GM19239 (cell line): Measurements from ENCODE around the gene SRC.

Experiments
- DNase-seq: peaks from one replicate; pipeline ENCODE4 v3.0.0; 2011; ENCODE audit warnings: low spot score; ENCODE audit not compliant: insufficient read length
- FAIRE-seq: peaks from 2 replicates; lab custom pipeline; 2011; peaks lifted over from hg19 to GRCh38; lab: Jason Lieb, UNC

Gene SRC

DNA sequence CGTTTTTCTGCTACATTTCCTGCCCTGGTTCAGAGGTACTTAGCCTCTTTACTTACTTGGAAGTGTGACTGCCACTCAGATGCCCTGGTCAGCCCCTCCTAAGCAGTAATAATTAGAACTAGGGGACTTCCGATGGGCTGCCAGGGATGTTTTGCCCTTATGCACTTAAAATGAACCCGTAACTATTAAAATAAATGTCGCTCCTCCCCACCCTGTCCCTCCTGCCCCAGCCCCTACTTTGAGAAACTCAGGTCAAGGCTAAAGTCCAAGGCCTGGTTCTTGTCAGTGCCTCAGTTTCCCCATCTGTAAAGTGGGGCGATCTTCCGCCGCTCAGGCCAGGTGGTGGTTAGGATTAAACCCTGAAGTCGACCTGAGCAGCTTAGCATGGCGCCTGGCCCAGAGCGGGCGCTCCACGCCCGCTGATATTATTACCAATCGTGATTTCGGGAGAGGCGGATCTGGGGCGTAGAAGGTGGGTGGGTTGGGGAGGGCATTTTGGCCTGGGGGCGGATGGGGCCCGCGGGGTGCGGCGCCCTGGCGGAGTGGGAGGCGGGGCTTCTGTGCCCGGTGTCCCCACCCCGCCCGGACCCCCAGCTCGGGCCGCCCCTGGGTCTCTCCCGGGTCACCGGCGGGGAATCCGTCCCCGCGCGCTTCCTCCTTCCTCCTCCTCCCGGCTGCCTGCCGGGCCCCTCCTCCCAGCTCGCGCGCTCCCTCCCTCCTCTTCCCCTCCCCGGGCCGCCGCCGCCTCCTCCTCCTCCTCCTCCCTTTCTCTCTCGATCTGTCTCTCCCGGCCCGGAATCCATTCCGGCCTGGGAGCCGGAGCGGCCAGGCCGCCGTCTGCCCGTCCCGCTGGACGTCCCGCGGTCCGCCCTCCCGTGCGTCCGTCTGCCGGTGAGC lies at the start of gene SRC:
Gene SRC, plus strand, starts transcription at position 802 of the 897 bp plus-strand sequence. CDS start 38,014 bp downstream, outside the sequence.
- FAIRE-seq (peak; percentile 73), DNase-seq (no peak)

DNA sequence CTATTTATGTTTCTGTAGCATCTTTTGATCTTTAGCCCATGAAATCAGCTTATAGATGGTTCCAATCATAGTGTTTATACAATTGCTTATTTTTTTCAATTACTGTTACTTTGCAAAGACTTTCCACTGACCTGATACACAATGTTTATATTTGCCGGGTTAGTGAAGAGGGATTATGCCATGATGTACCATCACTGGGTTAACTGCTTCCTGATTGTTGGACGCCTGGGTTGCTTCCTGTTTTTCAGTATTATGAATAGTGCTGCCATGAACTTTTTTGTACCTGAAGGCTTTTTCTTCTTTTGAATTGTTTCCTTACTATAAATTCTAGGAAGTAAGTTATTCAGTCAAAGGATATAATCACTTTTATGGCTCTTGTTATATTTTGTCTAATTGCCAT lies 49.6 kb upstream of the SRC start:
- FAIRE-seq (no peak), DNase-seq (no peak)

DNA sequence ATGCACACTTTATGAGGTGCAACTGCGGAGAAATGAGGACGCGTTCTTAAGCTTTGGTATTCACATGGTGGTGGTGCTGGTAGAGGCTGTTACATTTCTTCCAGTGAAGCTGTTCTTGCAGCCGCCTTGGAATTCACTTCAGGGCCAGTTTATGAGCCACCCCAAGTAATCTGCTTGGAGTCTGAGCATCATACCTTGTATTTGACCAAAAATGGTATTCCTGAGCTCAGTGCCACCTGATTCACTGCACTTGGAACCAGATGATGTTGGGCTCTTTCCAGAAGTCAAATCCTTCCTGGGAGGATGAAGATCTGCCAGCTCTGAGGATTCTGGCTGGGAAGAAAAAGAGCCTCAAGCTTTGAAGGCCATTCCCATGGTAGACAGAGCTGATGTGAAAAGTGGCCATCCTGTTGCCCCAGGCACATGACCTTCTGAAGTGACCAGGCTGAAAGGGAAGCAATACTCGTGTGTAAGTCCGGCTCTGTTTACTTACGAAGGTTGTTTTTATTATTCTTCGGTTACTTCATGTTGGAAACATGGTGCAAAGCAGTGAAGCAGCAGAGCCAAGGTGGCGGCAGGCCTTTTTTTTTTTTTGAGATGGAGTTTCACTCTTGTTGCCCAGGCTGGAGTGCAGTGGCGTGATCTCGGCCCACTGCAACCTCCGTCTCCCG lies 48.7 kb upstream of the SRC start:
- no peak for DNase-seq
- FAIRE-seq, result no peak

DNA sequence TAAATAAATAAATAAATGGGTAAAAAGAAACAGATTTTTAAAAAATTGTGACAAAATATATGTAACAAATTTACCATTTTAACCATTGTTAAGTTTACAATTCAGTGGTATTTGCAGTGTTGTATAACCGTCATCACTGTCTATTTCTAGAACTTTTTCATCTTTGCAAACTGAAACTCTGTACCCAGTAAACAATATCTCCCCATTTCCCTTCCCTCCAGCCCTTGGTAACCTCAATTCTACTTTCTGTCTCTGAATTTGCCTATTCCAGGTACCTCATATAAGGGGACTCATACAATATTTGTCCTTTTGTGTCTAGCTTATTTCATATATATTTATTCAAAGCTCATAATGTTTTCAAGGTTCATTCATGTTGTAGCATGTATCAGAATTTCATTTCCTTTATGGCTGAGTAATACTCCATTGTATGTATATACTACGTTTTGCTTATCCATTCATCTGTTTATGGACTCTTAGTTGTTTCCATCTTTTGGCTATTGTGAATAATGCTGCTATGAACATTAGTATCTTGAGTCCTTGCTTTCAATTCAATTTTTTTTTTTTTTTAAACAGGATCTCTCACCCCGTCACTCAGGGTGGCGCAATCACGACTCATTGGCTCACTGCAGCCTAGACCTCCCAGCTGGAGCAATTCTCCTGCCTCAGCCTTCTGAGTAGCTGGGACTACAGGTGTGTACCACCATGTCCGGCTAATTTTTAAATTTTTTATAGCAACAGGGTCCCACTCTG lies 47.6 kb upstream of the SRC start:
- DNase-seq (no peak), FAIRE-seq (no peak)

DNA sequence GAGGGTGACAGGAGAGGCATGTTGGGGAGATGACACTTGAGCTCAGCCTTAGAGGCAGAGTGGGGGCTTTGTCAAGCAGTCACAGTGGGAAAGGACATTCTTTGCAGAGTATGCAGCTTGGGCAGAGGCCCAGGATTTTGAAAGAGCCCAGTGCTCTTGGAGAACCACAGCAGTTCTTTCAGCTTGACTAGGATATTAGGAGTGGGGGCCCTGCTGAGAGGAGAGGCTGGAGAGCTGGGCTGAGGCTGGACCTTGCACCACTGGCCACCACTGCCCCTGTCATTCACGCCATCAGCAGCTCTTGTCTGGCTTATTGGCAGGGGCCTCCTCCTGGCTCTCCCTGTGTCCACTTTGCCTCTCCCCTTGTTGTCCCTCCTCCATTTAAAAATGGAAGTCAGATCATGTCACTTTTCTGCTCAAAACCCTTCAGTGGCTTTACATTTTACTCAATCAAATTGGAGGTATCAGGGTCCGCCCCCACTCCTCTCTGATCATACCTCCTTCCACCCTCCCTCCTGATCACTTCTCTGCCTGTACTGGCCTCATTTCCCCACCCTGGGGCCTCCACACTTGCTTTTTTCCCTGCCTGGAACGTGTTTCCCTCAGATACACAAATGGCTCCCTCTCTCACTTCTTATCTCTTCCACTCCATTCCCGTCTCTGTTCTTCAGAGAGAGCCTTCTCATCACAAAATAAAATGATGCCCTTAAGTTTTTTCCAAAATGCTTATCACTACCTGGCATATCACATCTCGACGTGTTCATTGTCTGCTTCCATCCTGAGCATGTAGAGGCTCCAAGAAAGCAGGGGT lies 46.0 kb upstream of the SRC start:
- DNase-seq, result no peak
- FAIRE-seq, result no peak

DNA sequence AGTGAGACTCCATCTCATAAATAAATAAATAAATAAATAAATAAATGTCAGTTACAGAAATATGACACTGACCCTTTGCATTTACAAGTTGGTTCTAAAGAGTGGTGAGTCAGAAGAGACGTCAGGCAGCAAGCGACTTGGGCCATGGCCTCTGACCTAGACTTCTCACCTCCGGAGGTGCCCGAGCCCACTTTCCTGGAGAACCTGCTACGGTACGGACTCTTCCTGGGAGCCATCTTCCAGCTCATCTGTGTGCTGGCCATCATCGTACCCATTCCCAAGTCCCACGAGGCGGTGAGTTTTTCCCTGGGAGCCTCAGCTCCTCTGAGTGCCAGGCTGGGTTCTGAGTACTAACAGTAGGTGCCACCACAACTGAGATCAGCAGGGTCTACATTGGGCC lies 44.8 kb upstream of the SRC start:
- DNase-seq, result no peak
- no peak for FAIRE-seq

DNA sequence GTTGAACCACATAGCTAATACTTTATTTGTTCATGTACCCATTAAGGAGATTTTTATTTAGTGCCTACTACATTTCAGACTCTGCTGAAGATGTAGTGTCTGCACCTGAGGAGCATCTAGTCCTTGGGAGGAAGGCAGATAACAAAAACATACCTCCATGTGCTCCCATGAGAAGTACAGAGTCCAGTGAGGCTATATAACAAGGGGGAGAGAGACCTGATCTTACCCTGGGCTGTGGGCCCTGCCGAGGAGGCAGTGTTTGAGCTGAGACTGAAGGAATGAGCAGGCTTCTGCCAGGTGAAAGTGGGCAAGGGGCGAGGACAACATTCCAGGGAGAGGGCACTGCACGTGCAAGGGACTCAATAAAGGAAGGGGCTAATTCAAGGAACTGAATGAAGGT lies 44.4 kb upstream of the SRC start:
- FAIRE-seq (no peak), DNase-seq (no peak)

DNA sequence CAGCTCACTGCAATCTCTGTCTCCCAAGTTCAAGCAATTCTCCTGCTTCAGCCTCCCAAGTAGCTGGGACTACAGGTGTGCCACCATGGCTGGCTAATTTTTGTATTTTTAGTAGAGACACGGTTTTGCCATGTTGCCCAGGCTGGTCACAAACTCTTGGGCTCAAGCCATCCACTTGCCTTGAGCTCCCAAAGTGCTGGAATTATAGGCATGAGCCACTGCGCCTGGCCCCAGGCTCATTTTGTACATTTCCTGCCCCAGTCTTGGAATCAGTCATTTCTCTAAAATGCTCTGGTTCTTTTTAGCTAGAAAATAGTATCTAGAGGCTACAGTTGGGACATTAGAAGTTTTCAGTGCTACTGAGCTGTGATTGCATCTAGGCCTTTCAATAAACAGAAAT lies 43.0 kb upstream of the SRC start:
- FAIRE-seq (no peak), DNase-seq (no peak)

DNA sequence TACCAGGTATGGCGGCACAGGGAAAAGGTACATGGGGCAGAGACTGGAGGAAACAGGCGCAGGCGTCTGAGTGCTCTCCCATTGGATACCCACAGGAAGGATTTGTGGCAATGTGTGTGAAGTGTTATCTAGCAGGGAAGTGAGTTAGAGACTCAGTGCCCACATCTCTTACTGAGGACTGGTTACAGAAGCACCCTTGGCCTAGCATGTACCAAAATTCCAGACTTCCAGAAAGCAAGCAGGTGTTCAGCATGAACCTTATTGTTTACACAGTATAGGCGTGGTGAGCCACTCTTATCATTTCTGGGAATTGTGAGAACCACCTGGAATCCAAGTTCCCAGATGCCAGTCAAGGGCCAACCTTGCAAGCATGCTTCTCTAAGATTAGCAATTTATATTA lies 42.3 kb upstream of the SRC start:
- DNase-seq, result no peak
- FAIRE-seq, result no peak

DNA sequence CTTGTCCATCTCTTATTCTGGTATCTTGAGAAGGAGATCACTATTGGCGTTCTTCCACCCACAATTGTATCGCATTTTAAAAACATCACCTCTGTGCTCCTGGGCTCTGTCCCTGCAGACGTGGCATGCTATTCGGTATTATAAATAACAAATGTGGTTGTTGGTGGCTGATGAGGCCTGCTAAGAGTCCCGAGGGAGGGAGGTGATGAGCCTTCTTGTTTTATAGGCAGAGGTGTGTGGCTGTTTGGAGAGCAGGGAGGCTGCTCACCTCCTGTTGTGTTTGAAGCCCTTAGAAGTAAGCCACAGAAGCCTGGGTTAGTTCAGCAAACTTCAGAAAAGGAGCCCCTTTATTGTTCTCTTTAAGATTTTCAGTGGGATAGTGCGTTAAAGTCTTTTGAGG lies 40.9 kb upstream of the SRC start:
- FAIRE-seq (no peak), DNase-seq (no peak)

DNA sequence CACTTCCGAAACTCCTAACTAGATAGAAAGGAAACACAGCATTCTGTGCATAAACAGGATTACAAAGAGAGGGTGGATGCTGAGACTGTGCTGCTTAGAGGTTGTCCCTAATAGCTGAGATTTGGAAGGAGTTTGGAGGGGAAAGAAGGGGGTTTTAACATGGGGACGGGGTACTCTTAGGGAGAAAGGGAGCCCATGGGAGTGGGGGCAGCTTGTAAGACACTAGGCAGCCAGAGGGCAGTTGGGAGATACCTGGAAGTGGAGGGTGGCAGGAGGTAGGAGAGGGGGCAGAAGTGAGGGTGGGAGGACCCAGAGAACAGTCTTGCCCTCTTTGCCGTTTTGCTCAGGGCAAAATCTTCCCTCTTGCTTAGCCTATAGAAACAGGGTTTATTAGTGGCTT lies 40.1 kb upstream of the SRC start:
- no peak for DNase-seq
- no peak for FAIRE-seq

DNA sequence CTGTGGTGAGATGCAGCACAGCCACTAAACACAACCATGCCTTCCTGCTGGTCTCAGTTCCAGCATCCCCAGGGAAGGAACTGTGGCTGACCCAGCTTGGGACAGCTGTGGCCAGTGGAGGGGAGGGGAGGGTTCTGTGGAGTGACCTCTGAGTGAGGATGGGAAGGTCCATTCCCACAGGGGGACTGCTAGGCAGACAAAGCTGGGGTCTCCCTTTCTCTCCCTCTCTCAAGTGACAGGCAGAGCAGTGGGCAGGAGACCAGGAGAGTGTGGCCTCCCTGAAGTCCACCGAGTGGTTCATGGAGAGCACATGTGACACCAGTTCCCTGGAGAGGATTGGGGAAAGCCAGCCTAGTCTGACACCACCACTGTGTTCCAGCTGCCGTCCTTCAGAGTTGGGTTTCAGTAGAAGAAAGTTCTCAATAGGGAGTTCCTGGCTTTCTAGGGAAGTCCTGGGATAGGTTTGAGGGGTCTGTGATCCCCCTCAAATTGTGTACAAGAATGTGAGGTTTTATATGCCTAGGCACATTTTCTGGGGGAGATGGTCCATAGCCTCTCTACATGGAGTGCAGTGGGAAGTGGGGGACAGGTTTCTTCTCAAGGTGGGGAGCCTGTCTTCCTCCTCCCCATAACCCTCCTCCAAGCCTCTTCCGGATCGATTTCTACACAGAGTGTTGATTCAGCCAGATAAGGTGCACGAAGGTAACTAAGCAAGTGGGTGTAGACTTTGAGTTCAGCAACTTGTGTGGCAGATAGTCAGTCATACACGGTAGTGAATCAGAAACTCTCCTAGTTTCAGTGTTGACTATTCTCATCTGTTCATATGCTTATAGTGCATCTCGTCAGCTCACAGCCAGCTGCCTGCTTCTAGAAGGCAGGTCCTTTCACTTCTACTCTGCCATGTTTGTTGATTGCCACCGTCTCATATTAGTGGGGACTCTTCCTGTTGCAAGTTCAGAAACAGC lies 37.6 kb upstream of the SRC start:
- FAIRE-seq (peak; percentile 97), DNase-seq (peak; percentile 54)

DNA sequence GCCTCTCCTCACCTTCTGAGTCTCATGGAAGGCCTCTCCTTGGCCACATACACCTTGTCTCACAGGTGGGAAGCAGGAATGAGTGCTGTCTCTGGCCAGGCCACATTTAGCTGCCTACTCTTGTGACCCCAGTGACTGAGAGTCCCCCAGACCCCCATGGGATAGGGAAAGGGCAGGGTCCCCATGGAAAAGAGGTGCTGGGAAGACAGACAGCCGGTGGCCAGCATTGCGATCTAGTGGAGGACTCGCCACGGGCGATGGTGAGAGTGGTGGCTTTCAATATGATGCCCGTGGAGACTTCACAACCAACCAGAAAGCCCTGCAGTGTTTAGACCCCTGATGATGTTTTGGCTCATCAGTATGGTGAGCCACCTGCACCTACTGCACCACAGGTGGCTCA lies 36.6 kb upstream of the SRC start:
- no peak for DNase-seq

DNA sequence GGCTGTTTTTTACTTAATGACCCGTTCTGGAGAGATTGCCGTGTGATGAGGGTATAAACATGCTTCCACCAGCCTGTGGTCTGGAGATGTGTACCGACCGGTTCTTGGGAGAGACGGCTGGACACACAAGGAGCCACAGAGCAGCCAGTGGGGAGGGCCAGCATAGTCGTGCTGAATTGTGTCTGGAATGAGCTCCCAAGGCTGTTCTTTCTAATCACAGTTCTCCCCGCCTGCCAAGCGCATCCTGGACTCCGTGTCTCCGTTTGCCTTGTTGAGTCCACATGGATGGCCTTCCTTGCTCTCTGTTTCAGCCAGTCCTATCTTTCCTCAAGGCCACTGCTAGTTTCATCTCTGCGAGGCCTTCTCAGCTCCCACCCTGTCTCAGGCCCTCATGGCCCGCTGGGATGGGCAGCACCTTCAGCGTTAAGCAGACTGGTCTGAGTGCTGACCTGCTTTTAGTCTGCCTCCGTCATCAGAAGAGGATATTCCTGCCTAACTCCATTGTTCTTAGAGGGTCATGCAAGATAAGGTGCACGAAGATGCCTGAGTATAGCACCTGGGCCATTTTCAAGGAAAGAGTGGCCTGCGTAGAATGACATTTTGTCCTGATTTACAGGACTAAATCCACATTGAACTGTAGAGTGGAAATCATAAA lies 35.9 kb upstream of the SRC start:
- no peak for DNase-seq
- no peak for FAIRE-seq

More for the DNA sequence above, 36.6 kb upstream of the SRC start:
- no peak for FAIRE-seq

DNA sequence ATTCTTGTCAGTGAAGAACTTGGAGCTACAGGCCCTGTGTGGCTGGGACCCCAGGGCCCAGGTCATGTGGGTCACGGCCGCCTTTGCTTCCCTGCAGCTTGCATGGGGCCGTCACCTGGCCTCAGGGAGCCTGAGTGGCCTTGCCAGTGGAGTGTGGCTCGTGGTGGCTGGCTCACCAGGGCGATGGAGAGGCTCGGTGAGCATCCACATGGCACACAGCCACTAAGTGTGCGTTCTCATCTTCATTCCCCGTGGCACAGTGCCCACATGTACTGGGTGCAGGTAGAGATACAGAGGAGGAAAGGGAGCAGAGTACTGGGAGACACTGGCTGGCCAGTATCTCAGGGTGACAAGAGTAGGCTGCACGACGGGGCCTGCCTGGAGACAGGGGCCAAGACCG lies 35.0 kb upstream of the SRC start:
- DNase-seq (no peak), FAIRE-seq (no peak)

DNA sequence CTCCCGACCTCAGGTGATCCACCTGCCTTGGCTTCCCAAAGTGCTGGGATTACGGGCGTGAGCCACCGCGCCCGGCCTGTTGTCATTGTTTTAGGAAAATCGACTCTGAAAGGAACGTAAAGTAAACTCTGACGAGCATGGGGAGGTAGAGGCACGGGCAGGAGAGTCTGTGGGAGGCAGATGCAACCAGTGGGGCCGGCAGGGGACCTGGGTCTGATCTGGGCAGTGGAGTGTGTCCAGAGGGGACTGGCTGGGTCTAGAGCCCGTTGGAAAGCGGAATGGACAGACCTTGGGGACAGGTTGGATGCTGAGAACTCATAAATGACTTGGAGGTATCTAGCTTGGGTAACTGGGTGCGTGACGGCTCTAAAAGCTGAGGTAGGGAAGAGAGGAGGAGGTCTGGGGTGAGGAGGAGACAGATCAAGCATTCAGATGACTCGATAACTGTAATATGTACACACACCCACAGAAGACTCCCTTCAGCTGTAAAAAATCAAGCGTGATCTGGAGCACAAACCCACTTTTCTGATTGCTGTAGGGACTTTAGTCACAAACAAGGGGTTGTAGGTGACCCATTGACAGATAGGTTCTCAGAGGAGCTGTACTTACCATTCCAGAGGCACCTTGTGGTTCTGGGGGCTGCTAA lies 34.1 kb upstream of the SRC start:
- DNase-seq (no peak), FAIRE-seq (no peak)

DNA sequence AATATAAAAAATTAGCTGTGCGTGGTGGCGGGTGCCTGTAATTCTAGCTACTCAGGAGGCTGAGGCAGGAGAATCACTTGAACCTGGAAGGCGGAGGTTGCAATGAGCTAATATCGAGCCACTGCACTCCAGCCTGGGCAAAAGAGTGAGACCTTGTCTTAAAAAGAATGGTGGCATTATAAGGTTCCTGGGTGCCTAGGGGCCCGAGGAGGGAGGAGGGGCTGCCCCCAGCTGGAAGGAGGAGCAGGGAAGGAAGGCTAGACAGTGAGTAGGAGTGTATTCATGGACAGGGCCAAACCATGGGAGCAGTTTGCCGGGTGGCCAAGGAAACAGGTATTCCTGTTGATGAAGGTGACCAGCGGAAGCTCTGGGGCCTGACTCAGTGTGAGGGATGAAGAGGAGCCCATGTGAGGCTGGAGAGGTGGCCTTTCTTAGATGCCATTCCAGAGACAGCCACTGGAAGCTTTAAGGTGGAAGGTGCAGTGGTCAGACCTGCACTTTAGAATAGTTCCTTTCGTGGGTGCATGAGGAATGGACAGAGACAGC lies 32.3 kb upstream of the SRC start:
- no peak for DNase-seq
- FAIRE-seq, result no peak

DNA sequence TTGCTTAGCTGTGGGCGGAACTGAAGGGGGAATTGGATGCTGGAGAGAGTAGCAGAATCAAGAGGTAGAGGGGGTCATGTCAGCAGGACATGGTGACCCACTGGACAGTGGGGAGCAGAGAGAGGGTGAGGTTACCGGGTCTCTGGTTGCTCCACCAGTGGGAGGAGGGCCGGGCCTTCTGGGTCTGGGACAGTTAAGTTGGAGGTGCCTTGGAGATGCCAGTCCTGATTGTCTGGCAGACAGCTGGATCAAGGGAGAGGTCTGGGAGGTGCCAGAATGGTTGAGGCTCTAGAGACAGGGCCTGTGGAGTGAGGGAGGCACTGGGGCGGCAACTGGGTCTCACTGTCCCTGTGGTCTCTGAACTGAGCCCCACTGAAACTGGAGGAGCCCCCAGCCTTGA lies 31.8 kb upstream of the SRC start:
- no peak for FAIRE-seq
- no peak for DNase-seq
